ENCODE measurements around the gene CDC42EP2. TPM values are rescaled to one million over a fixed set of nuclear protein-coding genes. Genes with fewer than 3 reads are reported as not detected.
A peak's percentile ranks its signal among the peaks of the same experiment; 100 is the strongest.

CDC42EP2 gene
- total RNA-seq, 1 donor from 2014 or later, result 14.2 TPM

- DNase-seq, result peak; percentile 96
Measured at GRCh38 chr11:65298131-65298535, 16.5 kb upstream of the CDC42EP2 start.

GRCh38 chr11:65298655-65299179 is 15.9 kb upstream of the CDC42EP2 start:
- peak; percentile 88 for DNase-seq

- DNase-seq, result peak; percentile 67
Measured at GRCh38 chr11:65300621-65301275, 13.9 kb upstream of the CDC42EP2 start.

GRCh38 chr11:65301491-65302329 is 13.0 kb upstream of the CDC42EP2 start:
- peak; percentile 92 for DNase-seq

- no peak for DNase-seq
Measured at GRCh38 chr11:65303555-65303954, 11.1 kb upstream of the CDC42EP2 start.

- DNase-seq, result no peak
Measured at GRCh38 chr11:65304110-65304509, 10.6 kb upstream of the CDC42EP2 start.

GRCh38 chr11:65304613-65305012 is 10.1 kb upstream of the CDC42EP2 start:
- no peak for DNase-seq

GRCh38 chr11:65305501-65306268 is 9.0 kb upstream of the CDC42EP2 start:
- peak; percentile 83 for DNase-seq

GRCh38 chr11:65307298-65308229 is 7.1 kb upstream of the CDC42EP2 start:
- no peak for DNase-seq

- DNase-seq, result no peak
Measured at GRCh38 chr11:65308281-65308891, 6.3 kb upstream of the CDC42EP2 start.

GRCh38 chr11:65309006-65309405 is 5.7 kb upstream of the CDC42EP2 start:
- no peak for DNase-seq

- DNase-seq, result no peak
Measured at GRCh38 chr11:65310215-65310614, 4.5 kb upstream of the CDC42EP2 start.

GRCh38 chr11:65310736-65311135 is 3.9 kb upstream of the CDC42EP2 start:
- DNase-seq, result peak; percentile 57

GRCh38 chr11:65311170-65311678 is 3.4 kb upstream of the CDC42EP2 start:
- no peak for DNase-seq

GRCh38 chr11:65315204-65315865 is 669 bp downstream of the CDC42EP2 start:
- DNase-seq, result peak; percentile 91

GRCh38 chr11:65315866-65316226 is 1.2 kb downstream of the CDC42EP2 start:
- DNase-seq, result no peak

- peak; percentile 93 for DNase-seq
Measured at GRCh38 chr11:65316227-65317024, 1.8 kb downstream of the CDC42EP2 start.

GRCh38 chr11:65317025-65317786 is 2.5 kb downstream of the CDC42EP2 start:
- peak; percentile 88 for DNase-seq
